OCI-LY7 (cell line): ENCODE measurements around the gene FAM13C. TPM values are rescaled to one million over a fixed set of nuclear protein-coding genes. Genes with fewer than 3 reads are reported as not detected.

Experiments used
- BruUV-seq: library from RNA; stranded (reverse); fragments of 400-500 nt; replicated peaks from 2 replicates; lab custom pipeline; 2021; lab: Mats Ljungman, UMichigan
- CTCF ChIA-PET: fragments of 300-600 bp; sonication (Branson Sonifier 250); formaldehyde crosslinking; loops from one replicate; lab custom pipeline; 2022; ENCODE audit warnings: antibody characterized with exemption; ENCODE audit not compliant: unreplicated experiment; lab: Charles Lee
- POLR2A ChIA-PET: fragments of 300-600 bp; sonication (Branson Sonifier 250); formaldehyde crosslinking; loops from one replicate; lab custom pipeline; 2022; ENCODE audit warnings: antibody characterized with exemption; lab: Charles Lee
- DNase-seq: peaks from one replicate; pipeline ENCODE4 v3.0.0-alpha.2; 2015; ENCODE audit warnings: low spot score
- H2AFZ ChIP-seq: fragments of 200-600 bp; sonication (generic), shearing (Covaris generic); 2 replicates; pipeline ENCODE4 v1.6.1; 2014; ENCODE audit warnings: mild to moderate bottlenecking, antibody characterized with exemption, low read length, moderate library complexity
- H3K27ac ChIP-seq: fragments of 200-600 bp; sonication (generic); 2 replicates; pipeline ENCODE4 v1.5.1; 2014; ENCODE audit warnings: mixed run types, low read depth, mild to moderate bottlenecking, moderate library complexity, low read length, inconsistent platforms; ENCODE audit not compliant: poor library complexity, severe bottlenecking
- H3K36me3 ChIP-seq: fragments of 200-600 bp; sonication (generic); 2 replicates; pipeline ENCODE4 v1.6.1; 2014; ENCODE audit warnings: mild to moderate bottlenecking, antibody characterized with exemption, low read length, moderate library complexity, mixed read lengths; ENCODE audit not compliant: insufficient read depth
- H3K4me1 ChIP-seq: fragments of 200-600 bp; sonication (generic); 2 replicates; pipeline ENCODE4 v1.5.1; 2014; ENCODE audit warnings: mild to moderate bottlenecking, low read length; ENCODE audit not compliant: insufficient read depth, poor library complexity, severe bottlenecking
- H3K4me2 ChIP-seq: fragments of 200-600 bp; sonication (generic); 2 replicates; pipeline ENCODE4 v1.6.1; 2014; ENCODE audit warnings: mild to moderate bottlenecking, low read length
- H3K4me3 ChIP-seq: fragments of 200-600 bp; sonication (generic); 2 replicates; pipeline ENCODE4 v1.5.1; 2014; ENCODE audit warnings: mild to moderate bottlenecking, low read depth, low read length; ENCODE audit not compliant: poor library complexity, severe bottlenecking
- H3K79me2 ChIP-seq: fragments of 200-600 bp; sonication (generic); 2 replicates; pipeline ENCODE4 v1.6.1; 2016; ENCODE audit warnings: low read depth, mild to moderate bottlenecking, low read length, moderate library complexity, mixed read lengths; ENCODE audit not compliant: insufficient read depth
- H3K9me2 ChIP-seq: fragments of 200-600 bp; sonication (generic); 2 replicates; pipeline ENCODE4 v1.6.1; 2016; ENCODE audit warnings: mild to moderate bottlenecking, low read length, mixed read lengths; ENCODE audit not compliant: insufficient read depth
- H3K9me3 ChIP-seq: fragments of 200-600 bp; sonication (generic); 2 replicates; pipeline ENCODE4 v1.6.1; 2014; ENCODE audit warnings: mild to moderate bottlenecking, mixed run types, low read length, mixed read lengths
- H4K20me1 ChIP-seq: fragments of 200-600 bp; sonication (generic); 2 replicates; pipeline ENCODE4 v1.6.1; 2014; ENCODE audit warnings: mild to moderate bottlenecking, antibody characterized with exemption, low read length, moderate library complexity, mixed read lengths; ENCODE audit not compliant: insufficient read depth
- EZH2phosphoT487 ChIP-seq: fragments of 200-600 bp; sonication (generic); IDR thresholded peaks from 2 replicates; pipeline ENCODE4 v1.6.1; 2018; ENCODE audit warnings: low read depth, borderline replicate concordance, mild to moderate bottlenecking, mixed run types, antibody characterized with exemption, low read length, moderate library complexity, mixed read lengths
- intact Hi-C: fragments of 100-400 bp; cut with micrococcal nuclease; formaldehyde crosslinking; loops from one replicate; pipeline ENCODE4 v1.10.0; 2022; ENCODE audit not compliant: unreplicated experiment
- total RNA-seq, 2 experiments: library from RNA; depleted of rRNA in 1 of 2; stranded (reverse); fragments of >200 nt in 1 of 2; shearing (Covaris generic) in 1 of 2; gene quantifications; 2 replicates each; pipeline ENCODE4 v1.2.3, GENCODE V29; 2014 to 2022
- TF ChIP-seq, protein P1 (sequence below): fragments of 200-600 bp; sonication (generic); conservative IDR thresholded peaks from 2 replicates; pipeline ENCODE4 v1.5.1; 2014; ENCODE audit warnings: mild to moderate bottlenecking, antibody characterized with exemption, low read length, moderate library complexity, mixed read lengths

Gene FAM13C
- total RNA-seq, 2 experiments from 2014 or later, result not detected

DNA sequence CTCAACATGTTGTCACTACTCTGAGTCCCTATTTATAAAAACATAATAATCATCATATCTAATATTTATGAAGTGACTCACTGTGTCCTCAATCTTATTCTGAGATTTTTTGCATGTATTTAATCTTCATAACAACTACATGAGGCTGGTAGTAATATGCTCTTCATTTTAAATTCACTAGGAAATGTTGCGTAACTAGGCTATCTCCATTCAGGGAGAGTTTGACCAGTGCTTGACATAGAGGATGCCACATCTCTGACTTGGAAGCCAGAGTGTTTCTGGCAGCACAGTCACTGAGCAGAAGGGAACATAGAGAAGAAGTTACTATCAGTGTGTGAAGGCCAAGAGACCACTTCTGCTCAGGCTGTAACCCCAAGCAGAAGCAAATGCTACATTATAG, 88.9 kb downstream of the FAM13C start:
- no TSS peak for BruUV-seq
- POLR2A ChIA-PET, result no interaction called here
- Histone ChIP-seq H3K36me3 (no peaks in the 10 kb centered on the region), H3K4me1 (no peaks in the 10 kb centered on the region), H3K27ac (no peak overlapping the region), H3K79me2 (no peaks in the 10 kb centered on the region), H4K20me1 (no peaks in the 10 kb centered on the region), H3K4me3 (no peak overlapping the region), H3K9me2 (no peaks in the 10 kb centered on the region), H2AFZ (no peak overlapping the region), H3K4me2 (no peak overlapping the region), H3K9me3 (no peaks in the 10 kb centered on the region)
- DNase-seq, result no peak
- CTCF ChIA-PET, result no interaction called here
- intact Hi-C loops, result no loop called here
- no peak for TF ChIP-seq EZH2phosphoT487
- TF ChIP-seq, protein P1, sequence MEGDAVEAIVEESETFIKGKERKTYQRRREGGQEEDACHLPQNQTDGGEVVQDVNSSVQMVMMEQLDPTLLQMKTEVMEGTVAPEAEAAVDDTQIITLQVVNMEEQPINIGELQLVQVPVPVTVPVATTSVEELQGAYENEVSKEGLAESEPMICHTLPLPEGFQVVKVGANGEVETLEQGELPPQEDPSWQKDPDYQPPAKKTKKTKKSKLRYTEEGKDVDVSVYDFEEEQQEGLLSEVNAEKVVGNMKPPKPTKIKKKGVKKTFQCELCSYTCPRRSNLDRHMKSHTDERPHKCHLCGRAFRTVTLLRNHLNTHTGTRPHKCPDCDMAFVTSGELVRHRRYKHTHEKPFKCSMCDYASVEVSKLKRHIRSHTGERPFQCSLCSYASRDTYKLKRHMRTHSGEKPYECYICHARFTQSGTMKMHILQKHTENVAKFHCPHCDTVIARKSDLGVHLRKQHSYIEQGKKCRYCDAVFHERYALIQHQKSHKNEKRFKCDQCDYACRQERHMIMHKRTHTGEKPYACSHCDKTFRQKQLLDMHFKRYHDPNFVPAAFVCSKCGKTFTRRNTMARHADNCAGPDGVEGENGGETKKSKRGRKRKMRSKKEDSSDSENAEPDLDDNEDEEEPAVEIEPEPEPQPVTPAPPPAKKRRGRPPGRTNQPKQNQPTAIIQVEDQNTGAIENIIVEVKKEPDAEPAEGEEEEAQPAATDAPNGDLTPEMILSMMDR, result no peak

DNA sequence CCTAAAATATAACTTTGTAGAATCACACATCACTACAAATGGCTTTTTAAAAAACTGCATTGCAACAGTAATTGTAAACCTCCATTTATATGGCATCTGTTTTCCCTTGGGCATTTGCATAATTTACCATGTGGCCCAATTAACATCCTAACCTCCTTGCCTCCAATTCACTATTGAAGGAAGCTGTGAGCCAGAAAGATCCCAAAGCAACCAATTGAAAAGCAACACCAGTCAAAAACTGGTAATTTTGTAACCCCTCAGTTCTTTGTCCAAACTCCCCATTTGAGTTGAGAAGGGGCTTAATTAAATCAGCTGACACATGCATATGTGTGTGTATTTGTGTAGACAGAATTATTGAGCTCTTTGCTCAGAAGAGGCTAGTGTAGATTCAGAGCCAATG, 90.3 kb downstream of the FAM13C start:
- Histone ChIP-seq H3K36me3 (no peaks in the 10 kb centered on the region), H4K20me1 (no peaks in the 10 kb centered on the region), H3K4me3 (no peak overlapping the region), H3K9me2 (no peaks in the 10 kb centered on the region), H3K27ac (no peak overlapping the region), H3K79me2 (no peaks in the 10 kb centered on the region), H3K4me1 (no peaks in the 10 kb centered on the region), H2AFZ (no peak overlapping the region), H3K4me2 (no peak overlapping the region), H3K9me3 (no peaks in the 10 kb centered on the region)
- DNase-seq, result no peak
- ChIA-PET CTCF (no interaction called here), POLR2A (interaction anchor here (0.6 kb wide), 1 partner anchor 14 kb away, joined by 3 read pairs; no protein-coding TSS in a partner anchor)
- no TSS peak for BruUV-seq
- TF ChIP-seq EZH2phosphoT487, result no peak
- TF ChIP-seq, protein P1, result no peak
- intact Hi-C loops, result no loop called here

DNA sequence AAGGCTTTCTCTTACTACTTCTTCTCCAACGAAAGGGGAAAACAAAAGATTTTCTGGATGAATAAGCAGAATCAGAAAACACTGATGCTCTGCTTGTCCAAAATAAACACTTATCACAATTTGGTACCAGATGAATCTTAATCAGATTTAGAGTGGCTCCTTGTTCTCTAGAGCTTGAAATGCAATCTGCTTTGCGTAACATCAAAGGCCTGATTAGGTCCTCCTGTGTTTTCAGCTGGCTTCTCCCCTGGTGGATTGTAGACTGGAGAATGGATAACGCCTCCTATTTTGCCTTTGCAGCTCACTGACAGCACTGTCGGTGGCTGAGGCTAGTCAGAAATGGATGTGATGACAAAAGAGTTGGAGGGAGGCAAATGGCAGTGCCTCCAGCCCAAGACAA, 91.2 kb downstream of the FAM13C start:
- no peaks in the 10 kb centered on the region for H3K9me2 ChIP-seq
- H4K20me1 ChIP-seq, result no peaks in the 10 kb centered on the region
- no peak overlapping the region for H3K27ac ChIP-seq
- no peaks in the 10 kb centered on the region for H3K9me3 ChIP-seq
- no peaks in the 10 kb centered on the region for H3K79me2 ChIP-seq
- H2AFZ ChIP-seq, result no peak overlapping the region
- intact Hi-C loops, result no loop called here
- DNase-seq, result no peak
- H3K36me3 ChIP-seq, result no peaks in the 10 kb centered on the region
- no TSS peak for BruUV-seq
- no peaks in the 10 kb centered on the region for H3K4me1 ChIP-seq
- H3K4me3 ChIP-seq, result no peak overlapping the region
- TF ChIP-seq EZH2phosphoT487, result no peak
- TF ChIP-seq, protein P1, result no peak
- CTCF ChIA-PET, result no interaction called here
- POLR2A ChIA-PET, result no interaction called here
- no peak overlapping the region for H3K4me2 ChIP-seq
